Caco-2 (cell line): ENCODE data around the gene RFX1. TPM values are rescaled to one million over a fixed set of nuclear protein-coding genes. Genes with fewer than 3 reads are reported as not detected.

Source experiments
- BruUV-seq: library from RNA; stranded (reverse); fragments of 400-500 nt; replicated peaks from 2 replicates; lab custom pipeline; 2021; lab: Mats Ljungman, UMichigan
- CTCF ChIA-PET: fragments of 300-600 bp; sonication (Branson Sonifier 250); formaldehyde crosslinking; loops from one replicate; lab custom pipeline; 2022; ENCODE audit warnings: antibody characterized with exemption; lab: Charles Lee
- POLR2A ChIA-PET: fragments of 300-600 bp; sonication (Branson Sonifier 250); formaldehyde crosslinking; loops from one replicate; lab custom pipeline; 2022; ENCODE audit warnings: antibody characterized with exemption; lab: Charles Lee
- DNase-seq, 2 experiments: peaks; one replicate each; pipeline versions ENCODE4 v3.0.0 to v3.0.0-alpha.2; 2020 to 2022
- H3K27me3 ChIP-seq: replicated peaks from 2 replicates; pipeline ENCODE4 v1.6.0; 2011; ENCODE audit warnings: low read length; ENCODE audit not compliant: control insufficient read depth, insufficient read depth
- H3K36me3 ChIP-seq: 2 replicates; pipeline ENCODE4 v1.5.1; 2011; ENCODE audit warnings: low read length; ENCODE audit not compliant: control insufficient read depth, insufficient read depth
- H3K4me1 ChIP-seq: fragments of 250-450 bp; sonication (Bioruptor Pico); 2 replicates; pipeline ENCODE4 v1.5.1; 2020; ENCODE audit warnings: mild to moderate bottlenecking
- H3K4me3 ChIP-seq: 2 replicates; pipeline ENCODE4 v1.5.1; 2011; ENCODE audit warnings: low read depth, mild to moderate bottlenecking, control low read depth, low read length
- H3K9me3 ChIP-seq: fragments of 250-450 bp; sonication (Bioruptor Pico); 2 replicates; pipeline ENCODE4 v1.5.1; 2020; ENCODE audit warnings: mild to moderate bottlenecking, moderate library complexity
- H3K27ac Mint-ChIP-seq: one replicate; pipeline ENCODE4 v1.8.0; 2022; ENCODE audit warnings: mixed read lengths; ENCODE audit not compliant: unreplicated experiment
- H3K27me3 Mint-ChIP-seq: one replicate; pipeline ENCODE4 v1.8.0; 2022; ENCODE audit warnings: mixed read lengths; ENCODE audit not compliant: insufficient read depth, unreplicated experiment
- H3K36me3 Mint-ChIP-seq: one replicate; pipeline ENCODE4 v1.8.0; 2022; ENCODE audit warnings: mild to moderate bottlenecking, mixed read lengths; ENCODE audit not compliant: insufficient read depth, unreplicated experiment
- H3K4me1 Mint-ChIP-seq: one replicate; pipeline ENCODE4 v1.8.0; 2022; ENCODE audit warnings: low read depth, mixed read lengths; ENCODE audit not compliant: unreplicated experiment
- H3K4me3 Mint-ChIP-seq: one replicate; pipeline ENCODE4 v1.8.0; 2022; ENCODE audit warnings: mild to moderate bottlenecking, moderate library complexity, mixed read lengths; ENCODE audit not compliant: unreplicated experiment
- H3K9me3 Mint-ChIP-seq: one replicate; pipeline ENCODE4 v1.8.0; 2022; ENCODE audit warnings: mixed read lengths; ENCODE audit not compliant: unreplicated experiment
- CTCF ChIP-seq, 2 experiments: fragments of 200-600 bp in 1 of 2; IDR thresholded peaks; 1 replicate in 1 of 2; 2 replicates in 1 of 2; pipeline versions ENCODE4 v1.5.1 to v1.8.0; 2011 to 2022; ENCODE audit warnings: antibody characterized with exemption in 1 of 2, control low read depth in 1 of 2, inconsistent platforms in 1 of 2, low read depth in 1 of 2, low read length in 1 of 2, mild to moderate bottlenecking in 1 of 2, moderate library complexity in 1 of 2; ENCODE audit not compliant: insufficient read depth in 1 of 2, severe bottlenecking in 1 of 2, unreplicated experiment in 1 of 2
- intact Hi-C: fragments of 100-400 bp; cut with micrococcal nuclease; formaldehyde crosslinking; loops from one replicate; pipeline ENCODE4 v1.10.0; 2022; ENCODE audit not compliant: unreplicated experiment
- total RNA-seq: library from RNA; stranded (reverse); gene quantifications from 2 replicates; pipeline ENCODE4 v1.2.3, GENCODE V29; 2022

RFX1 gene
- total RNA-seq, 1 experiment from 2014 or later: 11.5 TPM

- H3K27ac Mint-ChIP-seq: no peak overlapping the region
- no peak for TF ChIP-seq CTCF (IDR thresholded peaks at IDR 0.05; ENCODE audit: insufficient read depth in 1 of 2, low read depth in 1 of 2, low read length in 1 of 2, severe bottlenecking in 1 of 2, unreplicated experiment in 1 of 2)
- Histone ChIP-seq H3K36me3 (no peaks in the 10 kb centered on the region), H3K27me3 (no peaks in the 10 kb centered on the region), H3K4me3 (no peak overlapping the region), H3K9me3 (no peaks in the 10 kb centered on the region), H3K4me1 (no peaks in the 10 kb centered on the region)
- H3K4me1 Mint-ChIP-seq: peaks cover 10% of the 10 kb centered on the region
- intact Hi-C loops: no loop called here
- no peak overlapping the region for H3K4me3 Mint-ChIP-seq
- H3K27me3 Mint-ChIP-seq: no peaks in the 10 kb centered on the region
- ChIA-PET CTCF (no interaction called here), POLR2A (no interaction called here)
- DNase-seq: no peak
- no peaks in the 10 kb centered on the region for H3K9me3 Mint-ChIP-seq
- no TSS peak for BruUV-seq
- H3K36me3 Mint-ChIP-seq: peaks cover 12% of the 10 kb centered on the region
These were observed 14.1 kb downstream of the RFX1 start for GRCh38 chr19:13992025-13992424.

GRCh38 chr19:13990085-13990484 is 16.0 kb downstream of the RFX1 start:
- no peak for DNase-seq
- Mint-ChIP-seq H3K4me3 (no peak overlapping the region), H3K27ac (no peak overlapping the region), H3K4me1 (peaks cover 10% of the 10 kb centered on the region), H3K36me3 (peaks cover 16% of the 10 kb centered on the region), H3K9me3 (no peaks in the 10 kb centered on the region), H3K27me3 (no peaks in the 10 kb centered on the region)
- intact Hi-C loops: no loop called here
- ChIA-PET CTCF (no interaction called here), POLR2A (interaction anchor here (0.6 to 0.7 kb wide), 2 partner anchors 41 to 103 kb away, joined by 4 to 6 read pairs; partner anchors contain the start of gene IL27RA)
- Histone ChIP-seq H3K27me3 (no peaks in the 10 kb centered on the region), H3K9me3 (no peaks in the 10 kb centered on the region), H3K4me3 (no peak overlapping the region), H3K4me1 (no peaks in the 10 kb centered on the region), H3K36me3 (no peaks in the 10 kb centered on the region; the same call in 1 of the 2 replicates)
- no TSS peak for BruUV-seq
- no peak for TF ChIP-seq CTCF (IDR thresholded peaks at IDR 0.05; ENCODE audit: insufficient read depth in 1 of 2, low read depth in 1 of 2, low read length in 1 of 2, severe bottlenecking in 1 of 2, unreplicated experiment in 1 of 2)

DNA sequence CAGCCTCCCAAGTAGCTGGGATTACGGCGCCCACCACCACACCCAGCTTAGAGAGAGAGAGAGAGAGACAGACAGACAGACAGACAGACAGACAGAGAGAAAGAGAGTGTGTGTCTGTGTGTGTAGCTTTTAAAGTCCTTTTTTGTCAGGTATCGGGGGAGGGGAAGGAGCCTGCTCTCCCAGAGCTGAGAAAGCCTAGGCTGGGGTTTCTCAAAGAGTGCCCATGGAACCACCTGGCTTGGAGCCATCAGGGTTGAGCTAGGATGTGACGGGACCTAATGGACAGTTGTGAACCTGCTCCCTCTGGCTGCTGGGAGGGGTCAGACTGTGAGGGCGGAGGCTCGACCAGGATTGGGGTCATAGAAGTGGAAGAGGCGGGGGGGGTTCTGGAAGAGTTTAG is 16.6 kb downstream of the RFX1 start:
- ChIA-PET POLR2A (interaction anchor here (0.7 kb wide), 1 partner anchor 42 kb away, joined by 6 read pairs; the partner anchor contains the start of gene IL27RA), CTCF (no interaction called here)
- H3K4me1 ChIP-seq: no peaks in the 10 kb centered on the region
- H3K4me1 Mint-ChIP-seq: peaks cover 10% of the 10 kb centered on the region
- no peak overlapping the region for H3K27ac Mint-ChIP-seq
- no peaks in the 10 kb centered on the region for H3K27me3 Mint-ChIP-seq
- H3K36me3 Mint-ChIP-seq: peaks cover 16% of the 10 kb centered on the region
- no peaks in the 10 kb centered on the region for H3K9me3 ChIP-seq
- H3K4me3 ChIP-seq: no peak overlapping the region
- H3K9me3 Mint-ChIP-seq: no peaks in the 10 kb centered on the region
- no peak for TF ChIP-seq CTCF (IDR thresholded peaks at IDR 0.05; ENCODE audit: insufficient read depth in 1 of 2, low read depth in 1 of 2, low read length in 1 of 2, severe bottlenecking in 1 of 2, unreplicated experiment in 1 of 2)
- no peak overlapping the region for H3K4me3 Mint-ChIP-seq
- no TSS peak for BruUV-seq
- intact Hi-C loops: no loop called here
- H3K27me3 ChIP-seq: no peaks in the 10 kb centered on the region
- DNase-seq: no peak
- no peaks in the 10 kb centered on the region; the same call in 1 of the 2 replicates for H3K36me3 ChIP-seq
